ENCODE results near the gene CAPNS2.
A peak's percentile ranks its signal among the peaks of the same experiment; 100 is the strongest.
"Not testable (repeated sequence)": the region's sequence is repeated elsewhere in the genome, so short reads cannot be mapped to it uniquely, and the experiment has no call there.

Gene CAPNS2

GRCh38 chr16:55569025-55569424 lies 2.5 kb downstream of the CAPNS2 start:
- peak; percentile 38 to 55 for DNase-seq

GRCh38 chr16:55570159-55570558 lies 3.7 kb downstream of the CAPNS2 start:
- no peak for DNase-seq

- no peak for DNase-seq
Measured at GRCh38 chr16:55571191-55571897, 4.9 kb downstream of the CAPNS2 start.

- no peak for DNase-seq
Measured at GRCh38 chr16:55572439-55572838, 6.0 kb downstream of the CAPNS2 start.

GRCh38 chr16:55574811-55575210 lies 8.3 kb downstream of the CAPNS2 start:
- DNase-seq: peak; percentile 15 to 20

GRCh38 chr16:55575496-55575895 lies 9.0 kb downstream of the CAPNS2 start:
- DNase-seq: no peak

GRCh38 chr16:55576384-55576783 lies 9.9 kb downstream of the CAPNS2 start:
- no peak for DNase-seq

GRCh38 chr16:55577887-55578286 lies 11.4 kb downstream of the CAPNS2 start:
- DNase-seq: no peak

GRCh38 chr16:55585631-55586030 lies 19.1 kb downstream of the CAPNS2 start:
- DNase-seq: no peak

GRCh38 chr16:55588799-55589198 lies 22.3 kb downstream of the CAPNS2 start:
- DNase-seq: no peak

- DNase-seq: peak in 1 of 2 experiments; percentile 29
Measured at GRCh38 chr16:55592306-55592705, 25.8 kb downstream of the CAPNS2 start.

GRCh38 chr16:55597928-55598327 lies 31.4 kb downstream of the CAPNS2 start:
- DNase-seq: no peak

GRCh38 chr16:55605754-55606336 lies 39.4 kb downstream of the CAPNS2 start:
- no peak for DNase-seq

GRCh38 chr16:55613613-55614335 lies 47.3 kb downstream of the CAPNS2 start:
- no peak for DNase-seq

- no peak for DNase-seq
Measured at GRCh38 chr16:55615071-55615470, 48.6 kb downstream of the CAPNS2 start.

GRCh38 chr16:55615670-55616069 lies 49.2 kb downstream of the CAPNS2 start:
- DNase-seq: not testable (repeated sequence)

All from AML-193 (cell line).